HCT116 (cell line): ENCODE results near the gene DNAJC5. TPM values are rescaled to one million over a fixed set of nuclear protein-coding genes. Genes with fewer than 3 reads are reported as not detected.

ENCODE experiments used
- ATAC-seq: fragments of 200-7000 bp; cut with Tn5 transposase; 2 replicates; pipeline ENCODE4 v1.9.1; 2020; ENCODE audit warnings: mild to moderate bottlenecking, moderate library complexity
- BruUV-seq: library from RNA; stranded (reverse); fragments of 400-500 nt; replicated peaks from 2 replicates; lab custom pipeline; 2021; lab: Mats Ljungman, UMichigan
- CTCF ChIA-PET: fragments of 300-600 bp; sonication (Branson Sonifier 250); formaldehyde crosslinking; loops from one replicate; lab custom pipeline; 2021; ENCODE audit warnings: antibody characterized with exemption; lab: Charles Lee
- POLR2A ChIA-PET: fragments of 300-600, 350-600 bp; sonication (Branson Sonifier 250); formaldehyde crosslinking; loops from one replicate; lab custom pipeline; 2021; ENCODE audit warnings: antibody characterized with exemption; lab: Charles Lee
- RAD21 ChIA-PET, 2 experiments: fragments of 300-600 bp; sonication (Branson Sonifier 250); formaldehyde crosslinking; loops; one replicate each; lab custom pipeline; 2023; ENCODE audit warnings: low total read pairs in 2 of 2; ENCODE audit not compliant: uncharacterized antibody in 2 of 2, unreplicated experiment in 2 of 2, low non-redundant PET in 1 of 2; lab: Charles Lee
- DNase-seq: peaks from one replicate; pipeline ENCODE4 v3.0.0-alpha.2; 2010; ENCODE audit warnings: low read depth, low spot score
- H2AFZ ChIP-seq: fragments of 200-600 bp; shearing (Covaris generic), sonication (generic); 2 replicates; pipeline ENCODE4 v1.6.1; 2017; ENCODE audit warnings: low read depth, mixed run types, mixed read lengths, antibody characterized with exemption, low read length; ENCODE audit not compliant: poor library complexity, severe bottlenecking
- H3K27ac ChIP-seq: 2 replicates; pipeline ENCODE4 v1.5.1; 2012; ENCODE audit warnings: low read depth, low read length
- H3K27me3 ChIP-seq: fragments of 200-600 bp; sonication (generic); 2 replicates; pipeline ENCODE4 v1.6.1; 2016; ENCODE audit warnings: mixed run types, low read length, mixed read lengths; ENCODE audit not compliant: insufficient read depth
- H3K36me3 ChIP-seq, 2 experiments: fragments of 200-500 bp in 1 of 2; fragments of 200-600 bp in 1 of 2; sonication (Bioruptor generic) in 1 of 2; sonication (generic) in 1 of 2; 2 replicates each; pipeline versions ENCODE4 v1.5.1 to v1.6.1; 2014 to 2016; ENCODE audit warnings: low read length in 2 of 2, inconsistent platforms in 1 of 2, mixed read lengths in 1 of 2, mixed run types in 1 of 2; ENCODE audit not compliant: insufficient read depth in 2 of 2, control insufficient read depth in 1 of 2
- H3K4me1 ChIP-seq, 2 experiments: fragments of 200-600 bp in 1 of 2; sonication (generic) in 1 of 2; 2 replicates each; pipeline versions ENCODE4 v1.5.1 to v1.6.1; 2012 to 2017; ENCODE audit warnings: low read length in 2 of 2, inconsistent platforms in 1 of 2, mild to moderate bottlenecking in 1 of 2, mixed read lengths in 1 of 2, mixed run types in 1 of 2, moderate library complexity in 1 of 2; ENCODE audit not compliant: insufficient read depth in 2 of 2, control insufficient read depth in 1 of 2
- H3K4me2 ChIP-seq: fragments of 200-600 bp; sonication (generic); 2 replicates; pipeline ENCODE4 v1.6.1; 2017; ENCODE audit warnings: mixed run types, low read length, mixed read lengths
- H3K4me3 ChIP-seq, 2 experiments: fragments of 200-600 bp in 1 of 2; sonication (generic) in 1 of 2; replicated peaks in 1 of 2; 2 replicates each; pipeline ENCODE4 v1.5.1; 2011 to 2016; ENCODE audit warnings: low read length in 2 of 2, control low read depth in 1 of 2, low read depth in 1 of 2, mild to moderate bottlenecking in 1 of 2, mixed read lengths in 1 of 2, mixed run types in 1 of 2
- H3K79me2 ChIP-seq: fragments of 200-600 bp; sonication (generic); 2 replicates; pipeline ENCODE4 v1.6.1; 2017; ENCODE audit warnings: mild to moderate bottlenecking, mixed run types, low read length, moderate library complexity, mixed read lengths; ENCODE audit not compliant: insufficient read depth
- H3K9ac ChIP-seq: fragments of 200-600 bp; sonication (generic); 2 replicates; pipeline ENCODE4 v1.6.1; 2016; ENCODE audit warnings: low read length, mixed read lengths
- H3K9me2 ChIP-seq: fragments of 200-600 bp; sonication (generic), shearing (Covaris generic); 2 replicates; pipeline ENCODE4 v1.6.1; 2017; ENCODE audit warnings: mixed run types, mild to moderate bottlenecking, moderate library complexity; ENCODE audit not compliant: insufficient read depth
- H3K9me3 ChIP-seq, 2 experiments: fragments of 200-500 bp in 1 of 2; fragments of 200-600 bp in 1 of 2; sonication (Bioruptor generic) in 1 of 2; sonication (generic) in 1 of 2; 2 replicates each; pipeline ENCODE4 v1.6.1; 2014 to 2017; ENCODE audit warnings: low read length in 2 of 2, mixed read lengths in 2 of 2, inconsistent platforms in 1 of 2, low read depth in 1 of 2, mild to moderate bottlenecking in 1 of 2, mixed run types in 1 of 2, moderate library complexity in 1 of 2; ENCODE audit not compliant: control insufficient read depth in 1 of 2, insufficient read depth in 1 of 2
- H4K20me1 ChIP-seq: fragments of 200-600 bp; sonication (generic), shearing (Covaris generic); 2 replicates; pipeline ENCODE4 v1.6.1; 2017; ENCODE audit warnings: mixed run types, mild to moderate bottlenecking, moderate library complexity; ENCODE audit not compliant: insufficient read depth
- EGR1 ChIP-seq: IDR thresholded peaks from 2 replicates; pipeline ENCODE4 v1.6.1; 2012; ENCODE audit warnings: low read depth
- ELF1 ChIP-seq: IDR thresholded peaks from 2 replicates; pipeline ENCODE4 v1.6.1; 2012; ENCODE audit warnings: low read depth, borderline replicate concordance
- EZH2phosphoT487 ChIP-seq: fragments of 200-600 bp; IDR thresholded peaks from 2 replicates; pipeline ENCODE4 v1.6.1; 2018; ENCODE audit warnings: antibody characterized with exemption, borderline replicate concordance
- FOSL1 ChIP-seq: IDR thresholded peaks from 2 replicates; pipeline ENCODE4 v1.6.1; 2012; ENCODE audit warnings: low read depth
- JUND ChIP-seq: IDR thresholded peaks from 2 replicates; pipeline ENCODE4 v1.6.1; 2012
- POLR2A ChIP-seq: IDR thresholded peaks from 2 replicates; pipeline ENCODE4 v1.7.0; 2011; ENCODE audit warnings: borderline replicate concordance; ENCODE audit not compliant: insufficient read depth, insufficient read length; ENCODE audit errors: extremely low read depth
- POLR2AphosphoS5 ChIP-seq: IDR thresholded peaks from 2 replicates; pipeline ENCODE4 v1.6.1; 2011; ENCODE audit warnings: mild to moderate bottlenecking, low read depth, low read length, moderate library complexity
- RAD21 ChIP-seq: IDR thresholded peaks from 2 replicates; pipeline ENCODE4 v1.6.1; 2012; ENCODE audit warnings: low read depth, mild to moderate bottlenecking
- SIN3A ChIP-seq: IDR thresholded peaks from 2 replicates; pipeline ENCODE4 v1.6.1; 2012; ENCODE audit warnings: low read depth
- SP1 ChIP-seq: IDR thresholded peaks from 2 replicates; pipeline ENCODE4 v1.6.1; 2012; ENCODE audit warnings: low read depth
- TCF7L2 ChIP-seq: IDR thresholded peaks from 2 replicates; pipeline ENCODE4 v1.7.0; 2011; ENCODE audit warnings: borderline replicate concordance, inconsistent platforms; ENCODE audit not compliant: insufficient read depth, insufficient read length; ENCODE audit errors: extremely low read depth
- YY1 ChIP-seq: IDR thresholded peaks from 2 replicates; pipeline ENCODE4 v1.6.1; 2011; ENCODE audit warnings: low read length, low read depth, moderate library complexity, mild to moderate bottlenecking; ENCODE audit not compliant: insufficient replicate concordance; ENCODE audit errors: extremely low read depth
- ZFX ChIP-seq: fragments of 450-650 bp; IDR thresholded peaks from 2 replicates; pipeline ENCODE4 v1.6.1; 2017
- ZNF274 ChIP-seq: fragments of 200-500 bp; sonication (Bioruptor generic); IDR thresholded peaks from 2 replicates; pipeline ENCODE4 v1.6.1; 2014; ENCODE audit warnings: mild to moderate bottlenecking, low read depth, low read length, inconsistent platforms
- intact Hi-C: fragments of 100-400 bp; cut with micrococcal nuclease; formaldehyde crosslinking; loops from 2 replicates; pipeline ENCODE4 v1.10.0; 2022
- total RNA-seq: library from RNA; stranded (reverse); gene quantifications from one replicate; pipeline ENCODE4 v1.2.1, GENCODE V29; 2021; ENCODE audit not compliant: unreplicated experiment
- TF ChIP-seq, protein P1 (sequence below): IDR thresholded peaks from 2 replicates; pipeline ENCODE4 v1.6.1; 2012
- TF ChIP-seq, protein P2 (sequence below): IDR thresholded peaks from 2 replicates; pipeline ENCODE4 v1.6.1; 2012
- TF ChIP-seq, protein P3 (sequence below): IDR thresholded peaks from 2 replicates; pipeline ENCODE4 v1.6.1; 2012; ENCODE audit warnings: low read depth
- TF ChIP-seq, protein P4 (sequence below): IDR thresholded peaks from 2 replicates; pipeline ENCODE4 v1.6.1; 2011; ENCODE audit warnings: mild to moderate bottlenecking, low read length, moderate library complexity; ENCODE audit not compliant: insufficient replicate concordance; ENCODE audit errors: extremely low read depth

Gene DNAJC5
- total RNA-seq, 1 experiment from 2014 or later = 38.3 TPM

DNA sequence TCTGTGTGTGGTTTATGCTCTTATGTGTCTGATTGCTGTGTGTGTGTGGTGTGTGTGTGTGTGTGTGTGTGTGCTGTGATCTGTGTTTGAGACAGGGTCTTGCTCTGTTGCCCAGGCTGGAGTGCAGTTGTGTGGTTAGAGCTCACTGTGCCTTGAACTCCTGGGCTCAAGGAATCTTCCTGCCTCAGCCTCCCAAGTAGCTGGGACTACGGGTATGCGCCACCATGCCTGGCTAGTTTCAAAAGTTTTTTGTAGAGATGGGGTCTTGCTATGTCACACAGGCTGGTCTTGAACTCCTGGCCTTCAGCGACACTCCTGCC is 78.2 kb downstream of the DNAJC5 start:
- Histone ChIP-seq H3K36me3 (no peaks in the 10 kb centered on the region), H3K27me3 (no peaks in the 10 kb centered on the region), H3K9me3 (no peaks in the 10 kb centered on the region), H3K9me2 (no peaks in the 10 kb centered on the region), H3K9ac (peak overlapping the region; percentile 62), H3K79me2 (peaks cover 4% of the 10 kb centered on the region; the same call in 1 of the 2 replicates), H2AFZ (no peak overlapping the region), H3K4me2 (peak overlapping the region; percentile 94), H3K4me3 (no peak overlapping the region), H3K4me1 (peaks cover 22 to 47% of the 10 kb centered on the region in 2 experiments), H3K27ac (no peak overlapping the region), H4K20me1 (no peaks in the 10 kb centered on the region)
- no TSS peak for BruUV-seq
- DNase-seq (no peak), ATAC-seq (no peak)
- TF ChIP-seq POLR2AphosphoS5 (no peak), FOSL1 (no peak), EZH2phosphoT487 (no peak), TCF7L2 (no peak), ELF1 (no peak), ZNF274 (no peak), SIN3A (no peak), EGR1 (no peak), JUND (no peak), POLR2A (no peak), RAD21 (no peak), YY1 (no peak), ZFX (no peak), SP1 (no peak)
- TF ChIP-seq, protein P1, sequence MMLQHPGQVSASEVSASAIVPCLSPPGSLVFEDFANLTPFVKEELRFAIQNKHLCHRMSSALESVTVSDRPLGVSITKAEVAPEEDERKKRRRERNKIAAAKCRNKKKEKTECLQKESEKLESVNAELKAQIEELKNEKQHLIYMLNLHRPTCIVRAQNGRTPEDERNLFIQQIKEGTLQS = no peak
- TF ChIP-seq, protein P2, sequence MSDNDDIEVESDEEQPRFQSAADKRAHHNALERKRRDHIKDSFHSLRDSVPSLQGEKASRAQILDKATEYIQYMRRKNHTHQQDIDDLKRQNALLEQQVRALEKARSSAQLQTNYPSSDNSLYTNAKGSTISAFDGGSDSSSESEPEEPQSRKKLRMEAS = no peak
- TF ChIP-seq, protein P3, sequence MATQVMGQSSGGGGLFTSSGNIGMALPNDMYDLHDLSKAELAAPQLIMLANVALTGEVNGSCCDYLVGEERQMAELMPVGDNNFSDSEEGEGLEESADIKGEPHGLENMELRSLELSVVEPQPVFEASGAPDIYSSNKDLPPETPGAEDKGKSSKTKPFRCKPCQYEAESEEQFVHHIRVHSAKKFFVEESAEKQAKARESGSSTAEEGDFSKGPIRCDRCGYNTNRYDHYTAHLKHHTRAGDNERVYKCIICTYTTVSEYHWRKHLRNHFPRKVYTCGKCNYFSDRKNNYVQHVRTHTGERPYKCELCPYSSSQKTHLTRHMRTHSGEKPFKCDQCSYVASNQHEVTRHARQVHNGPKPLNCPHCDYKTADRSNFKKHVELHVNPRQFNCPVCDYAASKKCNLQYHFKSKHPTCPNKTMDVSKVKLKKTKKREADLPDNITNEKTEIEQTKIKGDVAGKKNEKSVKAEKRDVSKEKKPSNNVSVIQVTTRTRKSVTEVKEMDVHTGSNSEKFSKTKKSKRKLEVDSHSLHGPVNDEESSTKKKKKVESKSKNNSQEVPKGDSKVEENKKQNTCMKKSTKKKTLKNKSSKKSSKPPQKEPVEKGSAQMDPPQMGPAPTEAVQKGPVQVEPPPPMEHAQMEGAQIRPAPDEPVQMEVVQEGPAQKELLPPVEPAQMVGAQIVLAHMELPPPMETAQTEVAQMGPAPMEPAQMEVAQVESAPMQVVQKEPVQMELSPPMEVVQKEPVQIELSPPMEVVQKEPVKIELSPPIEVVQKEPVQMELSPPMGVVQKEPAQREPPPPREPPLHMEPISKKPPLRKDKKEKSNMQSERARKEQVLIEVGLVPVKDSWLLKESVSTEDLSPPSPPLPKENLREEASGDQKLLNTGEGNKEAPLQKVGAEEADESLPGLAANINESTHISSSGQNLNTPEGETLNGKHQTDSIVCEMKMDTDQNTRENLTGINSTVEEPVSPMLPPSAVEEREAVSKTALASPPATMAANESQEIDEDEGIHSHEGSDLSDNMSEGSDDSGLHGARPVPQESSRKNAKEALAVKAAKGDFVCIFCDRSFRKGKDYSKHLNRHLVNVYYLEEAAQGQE = no peak
- TF ChIP-seq, protein P4, sequence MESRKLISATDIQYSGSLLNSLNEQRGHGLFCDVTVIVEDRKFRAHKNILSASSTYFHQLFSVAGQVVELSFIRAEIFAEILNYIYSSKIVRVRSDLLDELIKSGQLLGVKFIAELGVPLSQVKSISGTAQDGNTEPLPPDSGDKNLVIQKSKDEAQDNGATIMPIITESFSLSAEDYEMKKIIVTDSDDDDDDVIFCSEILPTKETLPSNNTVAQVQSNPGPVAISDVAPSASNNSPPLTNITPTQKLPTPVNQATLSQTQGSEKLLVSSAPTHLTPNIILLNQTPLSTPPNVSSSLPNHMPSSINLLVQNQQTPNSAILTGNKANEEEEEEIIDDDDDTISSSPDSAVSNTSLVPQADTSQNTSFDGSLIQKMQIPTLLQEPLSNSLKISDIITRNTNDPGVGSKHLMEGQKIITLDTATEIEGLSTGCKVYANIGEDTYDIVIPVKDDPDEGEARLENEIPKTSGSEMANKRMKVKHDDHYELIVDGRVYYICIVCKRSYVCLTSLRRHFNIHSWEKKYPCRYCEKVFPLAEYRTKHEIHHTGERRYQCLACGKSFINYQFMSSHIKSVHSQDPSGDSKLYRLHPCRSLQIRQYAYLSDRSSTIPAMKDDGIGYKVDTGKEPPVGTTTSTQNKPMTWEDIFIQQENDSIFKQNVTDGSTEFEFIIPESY = no peak
- intact Hi-C loops = loop anchor here (1.0 to 10.0 kb wide), 3 partner anchors 64 to 188 kb away; partner anchors contain the start of genes ABHD16B and TPD52L2
- CTCF ChIA-PET = interaction anchor here (1.4 to 2.1 kb wide), 5 partner anchors 15 to 664 kb away, joined by 5 to 30 read pairs (median 12); partner anchors contain the start of genes PTK6 and TPD52L2
- POLR2A ChIA-PET = interaction anchor here (0.7 to 1.1 kb wide), 2 partner anchors 56 to 434 kb away, joined by 3 read pairs; no protein-coding TSS in a partner anchor
- RAD21 ChIA-PET = interaction anchor here (0.6 to 1.2 kb wide), 4 partner anchors 17 to 477 kb away, joined by 3 to 4 read pairs (median 3); partner anchors contain the start of gene UCKL1 (in 1 of the 2)
